B cell (primary cell): ENCODE measurements around the gene GLTP. TPM values are rescaled to one million over a fixed set of nuclear protein-coding genes. Genes with fewer than 3 reads are reported as not detected.

Experiments used
- ATAC-seq: fragments of 200-7000 bp; cut with Tn5 transposase; one replicate; pipeline ENCODE4 v1.10.0; 2021; ENCODE audit warnings: low read depth, mild to moderate bottlenecking, moderate number of reproducible peaks, moderate library complexity
- CTCF ChIA-PET: fragments of 350-600 bp; sonication (Branson Sonifier 250); formaldehyde crosslinking; loops from one replicate; lab custom pipeline; 2021; ENCODE audit warnings: antibody characterized with exemption, inconsistent platforms; lab: Charles Lee
- POLR2A ChIA-PET: fragments of 350-600 bp; sonication (Branson Sonifier 250); formaldehyde crosslinking; loops from one replicate; lab custom pipeline; 2021; ENCODE audit warnings: antibody characterized with exemption; lab: Charles Lee
- DNase-seq: peaks from one replicate; pipeline ENCODE4 v3.0.0; 2013
- H2AFZ ChIP-seq: 2 replicates; pipeline ENCODE4 v1.6.1; 2012; ENCODE audit warnings: mild to moderate bottlenecking, low read depth, low read length; ENCODE audit not compliant: insufficient read depth, poor library complexity, severe bottlenecking
- H3K27ac ChIP-seq, 2 donors: 1 replicate in 1 of 2; 2 replicates in 1 of 2; pipeline ENCODE4 v1.5.1; 2012 to 2013; ENCODE audit warnings: low read length in 2 of 2, mild to moderate bottlenecking in 2 of 2, moderate library complexity in 1 of 2
- H3K27me3 ChIP-seq, 4 experiments: fragments of 200-600 bp in 1 of 4; sonication (generic) in 1 of 4; replicated peaks in 1 of 4; 1 replicate in 2 of 4; 2 replicates in 2 of 4; pipeline versions ENCODE4 v1.6.1 to v1.7.0; 2013 to 2016; ENCODE audit warnings: low read length in 3 of 4, mild to moderate bottlenecking in 2 of 4, mixed read lengths in 1 of 4, moderate library complexity in 1 of 4; ENCODE audit not compliant: insufficient read depth in 4 of 4, control insufficient read depth in 3 of 4; ENCODE audit errors: control extremely low read depth in 1 of 4
- H3K36me3 ChIP-seq, 2 experiments: replicated peaks in 1 of 2; 1 replicate in 1 of 2; 2 replicates in 1 of 2; pipeline versions ENCODE4 v1.6.1 to v1.7.1; 2013; ENCODE audit warnings: low read length in 1 of 2; ENCODE audit not compliant: insufficient read depth in 2 of 2, control insufficient read depth in 1 of 2; ENCODE audit errors: control extremely low read depth in 1 of 2, extremely low read depth in 1 of 2
- H3K4me1 ChIP-seq, 2 donors: fragments of 200-600 bp in 1 of 2; sonication (generic) in 1 of 2; 1 replicate in 1 of 2; 2 replicates in 1 of 2; pipeline versions ENCODE4 v1.5.1 to v1.6.1; 2013 to 2017; ENCODE audit warnings: low read length in 2 of 2; ENCODE audit not compliant: control insufficient read depth in 2 of 2, insufficient read depth in 2 of 2
- H3K4me2 ChIP-seq: replicated peaks from 2 replicates; pipeline ENCODE3; 2012; ENCODE audit warnings: mild to moderate bottlenecking, low read depth, low read length; ENCODE audit not compliant: poor library complexity, severe bottlenecking
- H3K4me3 ChIP-seq, 5 experiments: fragments of 200-600 bp in 1 of 5; sonication (generic) in 1 of 5; 1 replicate in 3 of 5; 2 replicates in 2 of 5; pipeline versions ENCODE4 v1.5.1 to v1.7.0; 2011 to 2016; ENCODE audit warnings: low read length in 4 of 5, mild to moderate bottlenecking in 4 of 5, low read depth in 2 of 5, control low read depth in 1 of 5, moderate library complexity in 1 of 5; ENCODE audit not compliant: insufficient read depth in 1 of 5; ENCODE audit errors: control extremely low read depth in 1 of 5, extremely low read depth in 1 of 5
- H3K79me2 ChIP-seq: fragments of 200-600 bp; sonication (generic); one replicate; pipeline ENCODE4 v1.6.0; 2016; ENCODE audit warnings: low read length; ENCODE audit not compliant: control insufficient read depth, insufficient read depth
- H3K9ac ChIP-seq: fragments of 200-600 bp; sonication (generic); 2 replicates; pipeline ENCODE4 v1.6.1; 2017; ENCODE audit warnings: mild to moderate bottlenecking, low read length, moderate library complexity
- H3K9me3 ChIP-seq, 3 donors: one replicate each; pipeline versions ENCODE4 v1.6.1 to v1.7.1; 2013; ENCODE audit warnings: low read length in 2 of 3; ENCODE audit not compliant: control insufficient read depth in 2 of 3, insufficient read depth in 1 of 3; ENCODE audit errors: control extremely low read depth in 1 of 3
- H4K20me1 ChIP-seq: 2 replicates; pipeline ENCODE4 v1.6.0; 2012; ENCODE audit warnings: mild to moderate bottlenecking, low read length; ENCODE audit not compliant: insufficient read depth, control insufficient read depth, poor library complexity, severe bottlenecking
- H3K27ac Mint-ChIP-seq: one replicate; pipeline ENCODE4 v1.8.0; 2021; ENCODE audit warnings: mixed read lengths
- H3K27me3 Mint-ChIP-seq: one replicate; pipeline ENCODE4 v1.8.0; 2021; ENCODE audit warnings: mixed read lengths
- H3K4me1 Mint-ChIP-seq: one replicate; pipeline ENCODE4 v1.8.0; 2021; ENCODE audit warnings: mixed read lengths
- H3K4me3 Mint-ChIP-seq: one replicate; pipeline ENCODE4 v1.8.0; 2021; ENCODE audit warnings: mixed read lengths
- H3K9me3 Mint-ChIP-seq: one replicate; pipeline ENCODE4 v1.8.0; 2022; ENCODE audit warnings: mixed read lengths; ENCODE audit not compliant: insufficient read depth
- CTCF ChIP-seq: fragments of 200-600 bp; IDR thresholded peaks from one replicate; pipeline ENCODE4 v1.8.0; 2022; ENCODE audit warnings: antibody characterized with exemption, mild to moderate bottlenecking
- EZH2 ChIP-seq: IDR thresholded peaks from 2 replicates; pipeline ENCODE4 v1.6.1; 2012; ENCODE audit warnings: borderline replicate concordance, low read depth, mild to moderate bottlenecking, moderate library complexity, low read length; ENCODE audit not compliant: insufficient read depth, poor library complexity, severe bottlenecking
- WGBS: methylation state at CpG from one replicate; pipeline ENCODE4 v1.1.5; 2013; ENCODE audit warnings: missing lambda C conversion rate; ENCODE audit not compliant: insufficient coverage; 5-methylcytosine and 5-hydroxymethylcytosine counted together
- intact Hi-C: fragments of 100-400 bp; cut with micrococcal nuclease; formaldehyde crosslinking; loops from one replicate; pipeline ENCODE4 v1.10.0; 2022
- polyA plus RNA-seq: library from polyadenylated mRNA; depleted of rRNA; stranded (reverse); fragments of >200 nt; gene quantifications from 2 replicates; pipeline ENCODE4 v1.2.3, GENCODE V29; 2012
- total RNA-seq, 2 donors: library from RNA; stranded (reverse); fragments of 120-200 nt in 1 of 2; gene quantifications; 1 replicate in 1 of 2; 2 replicates in 1 of 2; pipeline versions ENCODE4 v1.2.3 to v1.2.4, GENCODE V29; 2013 to 2022

Gene GLTP
- total and polyA plus RNA-seq, 2 donors (not counting 1 experiment from before 2014, with no cell fraction given), result 18.7 to 24.9 TPM

GRCh38 chr12:109815225-109815624 is 65.1 kb downstream of the GLTP start:
- H3K4me3 Mint-ChIP-seq, result no peak overlapping the region
- TF ChIP-seq CTCF (no peak), EZH2 (no peak)
- intact Hi-C loops, result no loop called here
- ChIA-PET CTCF (interaction anchor here (1.3 kb wide), 1 partner anchor 10 kb away, joined by 3 read pairs; no protein-coding TSS in a partner anchor), POLR2A (no interaction called here)
- H3K79me2 ChIP-seq, result no peaks in the 10 kb centered on the region
- no peaks in the 10 kb centered on the region for H4K20me1 ChIP-seq
- peaks cover 0 to 13% (median 0%) of the 10 kb centered on the region in 4 experiments for H3K27me3 ChIP-seq
- H3K9ac ChIP-seq, result no peak overlapping the region
- H3K36me3 ChIP-seq, result no peaks in the 10 kb centered on the region
- peaks cover 13% of the 10 kb centered on the region for H3K27me3 Mint-ChIP-seq
- H3K4me1 ChIP-seq, result no peaks in the 10 kb centered on the region
- H3K27ac Mint-ChIP-seq, result no peak overlapping the region
- DNase-seq (no peak), ATAC-seq (no peak)
- H3K9me3 ChIP-seq, result no peaks in the 10 kb centered on the region
- no peak overlapping the region for H2AFZ ChIP-seq
- H3K9me3 Mint-ChIP-seq, result no peaks in the 10 kb centered on the region
- H3K4me3 ChIP-seq, result no peak overlapping the region
- WGBS, result 93% methylated on average over 4 of the region's 4 CpGs
- H3K27ac ChIP-seq, result no peak overlapping the region
- H3K4me2 ChIP-seq, result no peak overlapping the region
- H3K4me1 Mint-ChIP-seq, result no peaks in the 10 kb centered on the region

- no peaks in the 10 kb centered on the region for H3K4me1 ChIP-seq
- no peak for ATAC-seq
- H3K79me2 ChIP-seq, result no peaks in the 10 kb centered on the region
- Mint-ChIP-seq H3K4me1 (no peaks in the 10 kb centered on the region), H3K27me3 (peaks cover 13% of the 10 kb centered on the region), H3K9me3 (no peaks in the 10 kb centered on the region), H3K27ac (no peak overlapping the region), H3K4me3 (no peak overlapping the region)
- H3K4me2 ChIP-seq, result no peak overlapping the region
- peaks cover 0 to 15% (median 0%) of the 10 kb centered on the region in 4 experiments for H3K27me3 ChIP-seq
- TF ChIP-seq CTCF, result no peak
- no peak for TF ChIP-seq EZH2
- intact Hi-C loops, result no loop called here
- no peak overlapping the region for H2AFZ ChIP-seq
- no peaks in the 10 kb centered on the region for H3K36me3 ChIP-seq
- no peaks in the 10 kb centered on the region for H4K20me1 ChIP-seq
- H3K4me3 ChIP-seq, result no peak overlapping the region
- ChIA-PET POLR2A (no interaction called here), CTCF (interaction anchor here (1.3 kb wide), 1 partner anchor 9 kb away, joined by 3 read pairs; no protein-coding TSS in a partner anchor)
- 73% methylated on average over 20 of the region's 20 CpGs for WGBS
- H3K27ac ChIP-seq, result no peak overlapping the region
- DNase-seq, result no peak
- H3K9ac ChIP-seq, result no peak overlapping the region
- no peaks in the 10 kb centered on the region for H3K9me3 ChIP-seq
These were observed 65.7 kb downstream of the GLTP start for GRCh38 chr12:109814600-109815150.
